GM12892 (cell line): ENCODE data around the gene TTC28.
"Not testable (repeated sequence)": the region's sequence is repeated elsewhere in the genome, so short reads cannot be mapped to it uniquely, and the experiment has no call there.

Source experiments
- POLR2A ChIP-seq: IDR thresholded peaks from 2 replicates; pipeline ENCODE4 v1.6.1; 2011; ENCODE audit warnings: low read depth, low read length, control low read depth
- POLR2AphosphoS5 ChIP-seq: IDR thresholded peaks from 2 replicates; pipeline ENCODE4 v1.6.1; 2011; ENCODE audit warnings: low read depth, low read length, control low read depth

- TF ChIP-seq POLR2AphosphoS5, POLR2A: not testable (repeated sequence)
Observed at GRCh38 chr22:28663569-28663942, 16.1 kb downstream of the TTC28 start.
